GM23248 (cell line): ENCODE results near the gene ABHD12. TPM values are rescaled to one million over a fixed set of nuclear protein-coding genes. Genes with fewer than 3 reads are reported as not detected.

Experiments used
- DNase-seq: peaks from one replicate; pipeline ENCODE4 v3.0.0-alpha.2; 2015
- H2AFZ ChIP-seq: fragments of 200-600 bp; sonication (generic); 2 replicates; pipeline ENCODE4 v1.6.1; 2016; ENCODE audit warnings: antibody characterized with exemption
- H3F3A ChIP-seq: fragments of 200-600 bp; sonication (generic); 2 replicates; pipeline ENCODE4 v1.6.1; 2016; ENCODE audit warnings: mild to moderate bottlenecking, antibody characterized with exemption, mixed run types; ENCODE audit not compliant: insufficient read depth
- H3K27ac ChIP-seq: fragments of 200-600 bp; sonication (generic); 2 replicates; pipeline ENCODE4 v1.5.1; 2016; ENCODE audit warnings: mild to moderate bottlenecking
- H3K27me3 ChIP-seq: fragments of 200-600 bp; sonication (generic); replicated peaks from 2 replicates; pipeline ENCODE4 v1.6.1; 2016; ENCODE audit warnings: mild to moderate bottlenecking; ENCODE audit not compliant: insufficient read depth
- H3K36me3 ChIP-seq: fragments of 200-600 bp; sonication (generic); 2 replicates; pipeline ENCODE4 v1.6.1; 2016; ENCODE audit warnings: low read depth, mild to moderate bottlenecking
- H3K4me1 ChIP-seq: fragments of 200-600 bp; sonication (generic); 2 replicates; pipeline ENCODE4 v1.6.1; 2016; ENCODE audit warnings: mild to moderate bottlenecking; ENCODE audit not compliant: insufficient read depth
- H3K4me2 ChIP-seq: fragments of 200-600 bp; sonication (generic); one replicate; pipeline ENCODE4 v1.6.1; 2016; ENCODE audit warnings: mild to moderate bottlenecking; ENCODE audit not compliant: unreplicated experiment
- H3K4me3 ChIP-seq: fragments of 200-600 bp; sonication (generic); 2 replicates; pipeline ENCODE4 v1.5.1; 2016; ENCODE audit warnings: mild to moderate bottlenecking
- H3K79me2 ChIP-seq: fragments of 200-600 bp; sonication (generic); 2 replicates; pipeline ENCODE4 v1.6.1; 2016; ENCODE audit warnings: mild to moderate bottlenecking; ENCODE audit not compliant: insufficient read depth
- H3K9ac ChIP-seq: fragments of 200-600 bp; sonication (generic); 2 replicates; pipeline ENCODE4 v1.6.1; 2016; ENCODE audit warnings: mild to moderate bottlenecking
- H3K9me2 ChIP-seq: fragments of 200-600 bp; sonication (generic); 2 replicates; pipeline ENCODE4 v1.6.1; 2016; ENCODE audit warnings: mixed run types, mild to moderate bottlenecking, moderate library complexity; ENCODE audit not compliant: insufficient read depth
- H3K9me3 ChIP-seq: fragments of 200-600 bp; sonication (generic); one replicate; pipeline ENCODE4 v1.6.1; 2017; ENCODE audit warnings: low read depth
- H4K20me1 ChIP-seq: fragments of 200-600 bp; sonication (generic); 2 replicates; pipeline ENCODE4 v1.6.0; 2016; ENCODE audit not compliant: insufficient read depth
- EZH2 ChIP-seq: fragments of 200-600 bp; sonication (generic); IDR thresholded peaks from 2 replicates; pipeline ENCODE4 v1.6.1; 2018; ENCODE audit warnings: antibody characterized with exemption, mild to moderate bottlenecking; ENCODE audit not compliant: insufficient read depth, poor library complexity, severe bottlenecking
- EZH2phosphoT487 ChIP-seq: fragments of 200-600 bp; sonication (generic); IDR thresholded peaks from 2 replicates; pipeline ENCODE4 v1.6.1; 2018; ENCODE audit warnings: antibody characterized with exemption, moderate library complexity, mild to moderate bottlenecking, low read depth; ENCODE audit not compliant: insufficient read depth
- WGBS, 2 experiments: methylation state at CpG; one replicate each; pipeline ENCODE4 v1.1.6; 2015 to 2017; ENCODE audit warnings: low lambda C conversion rate in 2 of 2, low coverage in 1 of 2; ENCODE audit errors: missing lambda C conversion rate in 2 of 2; 5-methylcytosine and 5-hydroxymethylcytosine counted together
- in situ Hi-C: fragments of 300-500 bp; cut with MboI; formaldehyde crosslinking; loops from 2 replicates; pipeline ENCODE4 v1.15.0; 2020
- polyA plus RNA-seq: library from polyadenylated mRNA; unstranded; fragments of >200 nt; fragmentation: Nextera tagmentation; extraction: Ambion mirVana; gene quantifications from 2 replicates; pipeline ENCODE4 v1.2.1, GENCODE V29; 2016
- total RNA-seq: library from RNA; depleted of rRNA; stranded (reverse); fragments of >200 nt; shearing (Covaris generic); gene quantifications from 2 replicates; pipeline ENCODE4 v1.2.3, GENCODE V29; 2014

ABHD12 gene
- total and polyA plus RNA-seq, 2 experiments from 2014 or later = 50.6 to 82.1 TPM

DNA sequence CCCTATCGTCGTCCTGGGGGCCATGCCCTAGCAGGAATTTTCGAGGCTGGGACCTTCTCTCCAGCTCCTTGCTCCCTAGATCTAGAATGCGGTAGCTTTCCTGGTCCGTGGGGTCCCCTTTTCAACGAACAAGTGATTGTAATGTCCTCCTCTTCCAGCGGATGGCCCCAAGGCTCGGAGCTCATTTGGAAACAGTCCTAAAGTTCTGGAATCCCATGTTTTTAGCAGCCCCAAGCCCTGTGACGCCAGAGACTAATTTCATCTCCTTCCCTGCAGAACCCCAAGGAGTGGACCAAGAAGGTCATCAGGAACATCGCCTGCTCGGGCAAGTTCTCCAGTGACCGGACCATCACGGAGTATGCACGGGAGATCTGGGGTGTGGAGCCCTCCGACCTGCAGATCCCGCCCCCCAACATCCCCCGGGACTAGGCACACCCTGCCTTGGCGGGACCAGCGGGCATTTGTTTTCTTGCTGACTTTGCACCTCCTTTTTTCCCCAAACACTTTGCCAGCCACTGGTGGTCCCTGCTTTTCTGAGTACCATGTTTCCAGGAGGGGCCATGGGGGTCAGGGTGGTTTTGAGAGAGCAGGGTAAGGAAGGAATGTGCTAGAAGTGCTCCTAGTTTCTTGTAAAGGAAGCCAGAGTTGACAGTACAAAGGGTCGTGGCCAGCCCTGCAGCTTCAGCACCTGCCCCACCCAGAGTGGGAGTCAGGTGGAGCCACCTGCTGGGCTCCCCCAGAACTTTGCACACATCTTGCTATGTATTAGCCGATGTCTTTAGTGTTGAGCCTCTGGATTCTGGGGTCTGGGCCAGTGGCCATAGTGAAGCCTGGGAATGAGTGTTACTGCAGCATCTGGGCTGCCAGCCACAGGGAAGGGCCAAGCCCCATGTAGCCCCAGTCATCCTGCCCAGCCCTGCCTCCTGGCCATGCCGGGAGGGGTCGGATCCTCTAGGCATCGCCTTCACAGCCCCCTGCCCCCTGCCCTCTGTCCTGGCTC, 94.2 kb downstream of the ABHD12 start:
- H3F3A ChIP-seq = peaks cover 29% of the 10 kb centered on the region
- H3K4me1 ChIP-seq = no peaks in the 10 kb centered on the region; the same call in 1 of the 2 replicates
- H2AFZ ChIP-seq = no peak overlapping the region
- H4K20me1 ChIP-seq = no peaks in the 10 kb centered on the region
- peak overlapping the region; percentile 35 for H3K27ac ChIP-seq
- DNase-seq = peak; percentile 71
- in situ Hi-C loops = loop anchor here (5.0 to 10.0 kb wide), 2 partner anchors 106 to 302 kb away; partner anchors contain the start of gene APMAP
- WGBS, 2 experiments = 62 to 71% methylated on average over 24 of the region's 24 CpGs
- H3K36me3 ChIP-seq = no peaks in the 10 kb centered on the region
- H3K27me3 ChIP-seq = no peaks in the 10 kb centered on the region
- TF ChIP-seq EZH2phosphoT487 = no peak
- no peak for TF ChIP-seq EZH2
- H3K9me2 ChIP-seq = no peaks in the 10 kb centered on the region
- H3K4me2 ChIP-seq = no peak overlapping the region
- no peak overlapping the region for H3K4me3 ChIP-seq
- no peaks in the 10 kb centered on the region for H3K79me2 ChIP-seq
- no peaks in the 10 kb centered on the region for H3K9me3 ChIP-seq
- H3K9ac ChIP-seq = no peak overlapping the region

DNA sequence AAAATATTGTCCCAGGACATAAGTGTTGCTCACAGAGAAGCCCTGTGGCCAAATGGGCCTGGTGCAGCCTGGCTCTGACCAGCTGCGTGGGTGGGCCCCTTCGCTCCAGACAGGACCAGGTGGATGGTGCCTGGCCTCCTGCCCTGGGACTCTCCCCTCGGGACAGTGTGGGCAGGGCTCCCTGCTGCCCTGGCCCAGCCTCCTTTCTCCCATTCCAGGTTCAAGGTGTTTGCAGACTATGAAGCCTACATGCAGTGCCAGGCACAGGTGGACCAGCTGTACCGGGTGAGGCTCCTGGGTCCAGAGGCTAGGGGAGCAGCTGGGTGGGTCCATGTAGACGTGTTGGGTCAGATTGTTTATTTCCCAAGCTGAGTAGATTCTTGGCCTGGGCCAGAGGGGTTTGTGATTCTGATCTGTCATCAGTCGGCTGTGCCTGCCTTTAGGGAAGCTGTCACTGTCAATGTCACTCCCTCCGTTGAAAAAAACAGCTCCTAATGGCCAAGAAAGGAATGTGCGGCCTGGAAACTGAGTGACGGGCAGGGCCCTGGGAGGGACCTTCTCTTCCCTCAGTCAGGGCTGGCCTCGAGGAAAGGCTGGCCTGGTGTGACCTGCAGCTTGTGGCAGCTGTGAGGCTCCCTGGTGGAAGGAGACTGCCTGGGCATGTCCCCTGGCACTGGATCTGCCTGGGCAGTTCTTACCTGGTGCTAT, 95.1 kb downstream of the ABHD12 start:
- WGBS, 2 experiments = 42 to 44% methylated on average over 10 of the region's 10 CpGs
- Histone ChIP-seq H3K4me3 (no peak overlapping the region), H3K27ac (no peak overlapping the region), H4K20me1 (no peaks in the 10 kb centered on the region), H3K4me2 (no peak overlapping the region), H3K9ac (no peak overlapping the region), H3K9me3 (no peaks in the 10 kb centered on the region), H3K4me1 (no peaks in the 10 kb centered on the region; the same call in 1 of the 2 replicates), H3K9me2 (no peaks in the 10 kb centered on the region), H3K27me3 (no peaks in the 10 kb centered on the region), H3K79me2 (no peaks in the 10 kb centered on the region), H3K36me3 (no peaks in the 10 kb centered on the region), H2AFZ (no peak overlapping the region), H3F3A (peaks cover 24% of the 10 kb centered on the region)
- peak; percentile 29 for DNase-seq
- in situ Hi-C loops = loop anchor here (5.0 to 10.0 kb wide), 2 partner anchors 107 to 301 kb away; partner anchors contain the start of gene APMAP
- TF ChIP-seq EZH2phosphoT487 (no peak), EZH2 (no peak)

GRCh38 chr20:25294459-25295385, 95.9 kb downstream of the ABHD12 start:
- no peak overlapping the region for H3K4me2 ChIP-seq
- H3K9ac ChIP-seq = no peak overlapping the region
- no peaks in the 10 kb centered on the region for H3K4me1 ChIP-seq
- H3K9me3 ChIP-seq = no peaks in the 10 kb centered on the region
- no peak overlapping the region for H2AFZ ChIP-seq
- H3K27ac ChIP-seq = no peak overlapping the region
- TF ChIP-seq EZH2 = no peak
- H3K79me2 ChIP-seq = no peaks in the 10 kb centered on the region
- peak; percentile 63 for DNase-seq
- H3K27me3 ChIP-seq = no peaks in the 10 kb centered on the region
- in situ Hi-C loops = loop anchor here (5.0 to 10.0 kb wide), 2 partner anchors 108 to 300 kb away; partner anchors contain the start of gene APMAP
- H3K4me3 ChIP-seq = no peak overlapping the region
- H4K20me1 ChIP-seq = no peaks in the 10 kb centered on the region
- 48 to 50% methylated on average over 22 of the region's 22 CpGs for WGBS, 2 experiments
- H3K36me3 ChIP-seq = no peaks in the 10 kb centered on the region; the same call in 1 of the 2 replicates
- H3K9me2 ChIP-seq = no peaks in the 10 kb centered on the region
- peaks cover 19% of the 10 kb centered on the region for H3F3A ChIP-seq
